Smooth muscle cell (in vitro differentiated cells): ENCODE results near the gene EXT2. TPM values are rescaled to one million over a fixed set of nuclear protein-coding genes. Genes with fewer than 3 reads are reported as not detected.

Experiments
- DNase-seq: peaks from one replicate; lab custom pipeline; 2025; ENCODE audit not compliant: unreplicated experiment; lab: John Stamatoyannopoulos, UW
- H2AFZ ChIP-seq: fragments of 200-600 bp; sonication (generic); 2 replicates; pipeline ENCODE4 v1.6.0; 2016; ENCODE audit warnings: antibody characterized with exemption, low read depth, mild to moderate bottlenecking
- H3F3A ChIP-seq: fragments of 200-600 bp; sonication (generic); 2 replicates; pipeline ENCODE4 v1.6.0; 2017; ENCODE audit warnings: antibody characterized with exemption, low read depth
- H3K27ac ChIP-seq: fragments of 200-600 bp; sonication (generic); 2 replicates; pipeline ENCODE4 v1.5.1; 2016; ENCODE audit warnings: low read depth, mild to moderate bottlenecking
- H3K27me3 ChIP-seq: fragments of 200-600 bp; sonication (generic); 2 replicates; pipeline ENCODE4 v1.6.1; 2016; ENCODE audit warnings: low read depth, mild to moderate bottlenecking
- H3K36me3 ChIP-seq: fragments of 200-600 bp; sonication (generic); 2 replicates; pipeline ENCODE4 v1.5.1; 2016; ENCODE audit warnings: low read depth
- H3K4me1 ChIP-seq: fragments of 200-600 bp; sonication (generic); 2 replicates; pipeline ENCODE4 v1.5.1; 2016; ENCODE audit warnings: low read depth
- H3K4me2 ChIP-seq: fragments of 200-600 bp; sonication (generic); 2 replicates; pipeline ENCODE4 v1.6.0; 2016; ENCODE audit warnings: mild to moderate bottlenecking
- H3K4me3 ChIP-seq: fragments of 200-600 bp; sonication (generic); 2 replicates; pipeline ENCODE4 v1.5.1; 2016; ENCODE audit warnings: mild to moderate bottlenecking
- H3K79me2 ChIP-seq: fragments of 200-600 bp; sonication (generic); 2 replicates; pipeline ENCODE4 v1.6.0; 2016; ENCODE audit warnings: low read depth, mild to moderate bottlenecking
- H3K9ac ChIP-seq: fragments of 200-600 bp; sonication (generic); 2 replicates; pipeline ENCODE4 v1.6.0; 2016; ENCODE audit warnings: low read depth
- H3K9me3 ChIP-seq: fragments of 200-600 bp; sonication (generic); replicated peaks from 2 replicates; pipeline ENCODE4 v1.5.1; 2016; ENCODE audit warnings: low read depth
- H4K20me1 ChIP-seq: fragments of 200-600 bp; sonication (generic); 2 replicates; pipeline ENCODE4 v1.6.0; 2016; ENCODE audit warnings: low read depth
- WGBS: methylation state at CpG from one replicate; pipeline ENCODE4 v1.1.7; 2016; ENCODE audit warnings: low lambda C conversion rate; 5-methylcytosine and 5-hydroxymethylcytosine counted together
- polyA plus RNA-seq: library from polyadenylated mRNA; unstranded; fragments of >200 nt; fragmentation: Nextera tagmentation; extraction: Ambion mirVana; gene quantifications from 2 replicates; pipeline ENCODE4 v1.2.1, GENCODE V29; 2016
- total RNA-seq: library from RNA; depleted of rRNA; stranded (reverse); fragments of >200 nt; gene quantifications from 2 replicates; pipeline ENCODE4 v1.2.3, GENCODE V29; 2014
- TF ChIP-seq, protein P1 (sequence below): fragments of 200-600 bp; sonication (generic); IDR thresholded peaks from 2 replicates; pipeline ENCODE4 v1.5.1; 2017; ENCODE audit warnings: borderline replicate concordance, mild to moderate bottlenecking, antibody characterized with exemption; ENCODE audit not compliant: insufficient read depth, poor library complexity, severe bottlenecking

Gene EXT2
- total and polyA plus RNA-seq, 2 experiments from 2014 or later = 87.6 to 144 TPM

GRCh38 chr11:44058275-44058674 lies 37.2 kb upstream of the EXT2 start:
- Histone ChIP-seq H3K79me2 (no peaks in the 10 kb centered on the region), H3K27me3 (no peaks in the 10 kb centered on the region), H3F3A (no peaks in the 10 kb centered on the region), H3K4me2 (no peak overlapping the region), H3K4me1 (no peaks in the 10 kb centered on the region), H3K36me3 (no peaks in the 10 kb centered on the region), H4K20me1 (no peaks in the 10 kb centered on the region), H2AFZ (no peak overlapping the region), H3K9ac (no peak overlapping the region), H3K4me3 (no peak overlapping the region), H3K9me3 (no peaks in the 10 kb centered on the region), H3K27ac (no peak overlapping the region)
- TF ChIP-seq, protein P1, sequence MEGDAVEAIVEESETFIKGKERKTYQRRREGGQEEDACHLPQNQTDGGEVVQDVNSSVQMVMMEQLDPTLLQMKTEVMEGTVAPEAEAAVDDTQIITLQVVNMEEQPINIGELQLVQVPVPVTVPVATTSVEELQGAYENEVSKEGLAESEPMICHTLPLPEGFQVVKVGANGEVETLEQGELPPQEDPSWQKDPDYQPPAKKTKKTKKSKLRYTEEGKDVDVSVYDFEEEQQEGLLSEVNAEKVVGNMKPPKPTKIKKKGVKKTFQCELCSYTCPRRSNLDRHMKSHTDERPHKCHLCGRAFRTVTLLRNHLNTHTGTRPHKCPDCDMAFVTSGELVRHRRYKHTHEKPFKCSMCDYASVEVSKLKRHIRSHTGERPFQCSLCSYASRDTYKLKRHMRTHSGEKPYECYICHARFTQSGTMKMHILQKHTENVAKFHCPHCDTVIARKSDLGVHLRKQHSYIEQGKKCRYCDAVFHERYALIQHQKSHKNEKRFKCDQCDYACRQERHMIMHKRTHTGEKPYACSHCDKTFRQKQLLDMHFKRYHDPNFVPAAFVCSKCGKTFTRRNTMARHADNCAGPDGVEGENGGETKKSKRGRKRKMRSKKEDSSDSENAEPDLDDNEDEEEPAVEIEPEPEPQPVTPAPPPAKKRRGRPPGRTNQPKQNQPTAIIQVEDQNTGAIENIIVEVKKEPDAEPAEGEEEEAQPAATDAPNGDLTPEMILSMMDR = no peak
- no peak for DNase-seq
- 94% methylated on average over 6 of the region's 6 CpGs for WGBS

GRCh38 chr11:44065161-44065661 lies 30.3 kb upstream of the EXT2 start:
- H2AFZ ChIP-seq = peak overlapping the region; percentile 96
- H3K9ac ChIP-seq = no peak overlapping the region
- H3K27me3 ChIP-seq = no peaks in the 10 kb centered on the region
- H3K79me2 ChIP-seq = no peaks in the 10 kb centered on the region
- DNase-seq = no peak
- TF ChIP-seq, protein P1 = no peak
- H3K4me1 ChIP-seq = no peaks in the 10 kb centered on the region
- H4K20me1 ChIP-seq = no peaks in the 10 kb centered on the region
- 59% methylated on average over 4 of the region's 4 CpGs for WGBS
- H3K9me3 ChIP-seq = no peaks in the 10 kb centered on the region
- H3F3A ChIP-seq = no peaks in the 10 kb centered on the region
- no peaks in the 10 kb centered on the region for H3K36me3 ChIP-seq
- H3K27ac ChIP-seq = no peak overlapping the region
- peak overlapping the region; percentile 88 for H3K4me2 ChIP-seq
- peak overlapping the region; percentile 58 for H3K4me3 ChIP-seq

- Histone ChIP-seq H3K36me3 (no peaks in the 10 kb centered on the region), H2AFZ (peak within 1 kb of the TSS; percentile 96), H3F3A (no peaks in the 10 kb centered on the region), H3K9ac (peak within 1 kb of the TSS; percentile 93), H3K27me3 (no peaks in the 10 kb centered on the region), H3K4me3 (peak within 1 kb of the TSS; percentile 58), H3K27ac (peak within 1 kb of the TSS; percentile 73), H3K79me2 (no peaks in the 10 kb centered on the region), H4K20me1 (no peaks in the 10 kb centered on the region), H3K9me3 (no peaks in the 10 kb centered on the region), H3K4me2 (peak within 1 kb of the TSS; percentile 88), H3K4me1 (no peaks in the 10 kb centered on the region)
- TF ChIP-seq, protein P1 = peak; percentile 73
- 3% methylated on average over 54 of the region's 70 CpGs for WGBS
- peak; percentile 74 for DNase-seq
Observed at GRCh38 chr11:44065841-44066731, 29.4 kb upstream of the EXT2 start, which contains the start of gene ACCS. TSS of gene ACCS (plus strand) at chr11:44066270. CDS start at chr11:44067628, 1,358 bp downstream.
